Natural killer cell (primary cell): ENCODE data around the gene BAK1. TPM values are rescaled to one million over a fixed set of nuclear protein-coding genes. Genes with fewer than 3 reads are reported as not detected.
A peak's percentile ranks its signal among the peaks of the same experiment; 100 is the strongest.

Experiments
- ATAC-seq, 3 donors: fragments of 150-1000 bp in 2 of 3; fragments of 200-7000 bp in 1 of 3; cut with Tn5 transposase; 1 replicate in 1 of 3; 2 replicates in 2 of 3; pipeline ENCODE4 v1.10.0; 2021; ENCODE audit warnings: mild to moderate bottlenecking in 2 of 3, moderate library complexity in 2 of 3
- DNase-seq, 2 donors: peaks; one replicate each; pipeline versions ENCODE4 v3.0.0 to v3.0.0-alpha.2; 2013 to 2021; ENCODE audit warnings: mixed read lengths in 1 of 2
- H3K27ac ChIP-seq: one replicate; pipeline ENCODE4 v1.5.1; 2013; ENCODE audit warnings: mild to moderate bottlenecking, low read length
- H3K27me3 ChIP-seq: one replicate; pipeline ENCODE4 v1.6.1; 2013; ENCODE audit warnings: low read length; ENCODE audit not compliant: control insufficient read depth, insufficient read depth
- H3K36me3 ChIP-seq: one replicate; pipeline ENCODE4 v1.6.1; 2013; ENCODE audit warnings: low read length; ENCODE audit not compliant: control insufficient read depth, insufficient read depth
- H3K4me1 ChIP-seq: one replicate; pipeline ENCODE4 v1.6.1; 2013; ENCODE audit warnings: low read length; ENCODE audit not compliant: control insufficient read depth, insufficient read depth
- H3K4me3 ChIP-seq: one replicate; pipeline ENCODE4 v1.5.1; 2013; ENCODE audit warnings: low read length
- H3K9me3 ChIP-seq: one replicate; pipeline ENCODE4 v1.6.1; 2013; ENCODE audit warnings: low read length; ENCODE audit not compliant: control insufficient read depth, insufficient read depth
- H3K27ac Mint-ChIP-seq, 2 donors: one replicate each; pipeline ENCODE4 v1.8.0; 2022; ENCODE audit warnings: mild to moderate bottlenecking in 2 of 2, mixed read lengths in 2 of 2, moderate library complexity in 1 of 2
- H3K27me3 Mint-ChIP-seq, 2 donors: one replicate each; pipeline ENCODE4 v1.8.0; 2022; ENCODE audit warnings: low read depth in 2 of 2, mixed read lengths in 2 of 2
- H3K36me3 Mint-ChIP-seq: one replicate; pipeline ENCODE4 v1.8.0; 2022; ENCODE audit warnings: mixed read lengths
- H3K4me1 Mint-ChIP-seq, 2 donors: one replicate each; pipeline ENCODE4 v1.8.0; 2022; ENCODE audit warnings: mixed read lengths in 2 of 2
- H3K4me3 Mint-ChIP-seq: one replicate; pipeline ENCODE4 v1.8.0; 2022; ENCODE audit warnings: mild to moderate bottlenecking, moderate library complexity, mixed read lengths
- H3K9me3 Mint-ChIP-seq, 2 donors: one replicate each; pipeline ENCODE4 v1.8.0; 2022; ENCODE audit warnings: mixed read lengths in 2 of 2
- CTCF ChIP-seq: fragments of 200-600 bp; IDR thresholded peaks from one replicate; pipeline ENCODE4 v1.8.0; 2022; ENCODE audit warnings: antibody characterized with exemption
- WGBS: methylation state at CpG from one replicate; pipeline ENCODE4 v1.1.7; 2013; ENCODE audit warnings: missing lambda C conversion rate; ENCODE audit not compliant: insufficient coverage; 5-methylcytosine and 5-hydroxymethylcytosine counted together
- intact Hi-C: fragments of 100-400 bp; cut with micrococcal nuclease; formaldehyde crosslinking; loops from one replicate; pipeline ENCODE4 v1.14.2; 2022
- total RNA-seq, 4 donors: library from RNA; stranded (reverse); fragments of 120-200 nt in 1 of 4; gene quantifications; one replicate each; pipeline versions ENCODE4 v1.2.3 to v1.2.4, GENCODE V29; 2013 to 2022

BAK1 gene
- total RNA-seq, 3 donors from 2014 or later (not counting 1 experiment from before 2014, with no cell fraction given) = 36.3 to 49.8 (median 40.7) TPM

GRCh38 chr6:33609528-33609927 lies 29.5 kb upstream of the BAK1 start:
- DNase-seq (no peak), ATAC-seq (no peak)
- Histone ChIP-seq H3K4me1 (peaks cover 3% of the 10 kb centered on the region), H3K36me3 (no peaks in the 10 kb centered on the region), H3K4me3 (no peak overlapping the region), H3K27ac (no peak overlapping the region), H3K9me3 (no peaks in the 10 kb centered on the region), H3K27me3 (no peaks in the 10 kb centered on the region)
- peaks cover 0 to 5% of the 10 kb centered on the region in 2 donors for H3K4me1 Mint-ChIP-seq
- no peak for TF ChIP-seq CTCF
- peaks cover 0 to 4% of the 10 kb centered on the region in 2 donors for H3K9me3 Mint-ChIP-seq
- WGBS = 70% methylated on average over 5 of the region's 6 CpGs
- no peaks in the 10 kb centered on the region for H3K36me3 Mint-ChIP-seq
- H3K4me3 Mint-ChIP-seq = no peak overlapping the region
- peaks cover 0 to 4% of the 10 kb centered on the region in 2 donors for H3K27me3 Mint-ChIP-seq
- intact Hi-C loops = no loop called here
- H3K27ac Mint-ChIP-seq = no peak overlapping the region

GRCh38 chr6:33609019-33609418 lies 28.9 kb upstream of the BAK1 start:
- H3K4me1 Mint-ChIP-seq = peaks cover 0 to 5% of the 10 kb centered on the region in 2 donors
- H3K36me3 Mint-ChIP-seq = no peaks in the 10 kb centered on the region
- DNase-seq = no peak
- H3K4me3 Mint-ChIP-seq = no peak overlapping the region
- Histone ChIP-seq H3K4me3 (no peak overlapping the region), H3K27ac (no peak overlapping the region), H3K27me3 (no peaks in the 10 kb centered on the region), H3K9me3 (no peaks in the 10 kb centered on the region), H3K4me1 (peaks cover 3% of the 10 kb centered on the region), H3K36me3 (no peaks in the 10 kb centered on the region)
- H3K27ac Mint-ChIP-seq = no peak overlapping the region
- 72% methylated on average over 2 of the region's 3 CpGs for WGBS
- intact Hi-C loops = no loop called here
- ATAC-seq = no peak
- peaks cover 0 to 4% of the 10 kb centered on the region in 2 donors for H3K27me3 Mint-ChIP-seq
- TF ChIP-seq CTCF = no peak
- H3K9me3 Mint-ChIP-seq = peaks cover 0 to 4% of the 10 kb centered on the region in 2 donors

GRCh38 chr6:33607784-33608161 lies 27.7 kb upstream of the BAK1 start:
- 75% methylated on average over 5 of the region's 5 CpGs for whole genome bisulfite sequencing
- Mint-ChIP-seq H3K27me3 (peaks cover 0 to 7% of the 10 kb centered on the region in 2 donors), H3K9me3 (peaks cover 0 to 4% of the 10 kb centered on the region in 2 donors), H3K4me1 (no peaks in the 10 kb centered on the region), H3K4me3 (no peak overlapping the region), H3K36me3 (no peaks in the 10 kb centered on the region), H3K27ac (no peak overlapping the region)
- no peak for TF ChIP-seq CTCF
- intact Hi-C loops = no loop called here
- DNase-seq (peak in 1 of 2 donors; percentile 59), ATAC-seq (peak in 1 of 3 donors; percentile 40)
- H3K4me3 ChIP-seq = no peak overlapping the region
- no peak overlapping the region for H3K27ac ChIP-seq
- H3K4me1 ChIP-seq = no peaks in the 10 kb centered on the region
- no peaks in the 10 kb centered on the region for H3K9me3 ChIP-seq
- H3K27me3 ChIP-seq = no peaks in the 10 kb centered on the region
- H3K36me3 ChIP-seq = no peaks in the 10 kb centered on the region

GRCh38 chr6:33607126-33607783 lies 27.2 kb upstream of the BAK1 start:
- H3K9me3 Mint-ChIP-seq = peaks cover 0 to 4% of the 10 kb centered on the region in 2 donors
- no peaks in the 10 kb centered on the region for H3K9me3 ChIP-seq
- peaks cover 0 to 7% of the 10 kb centered on the region in 2 donors for H3K27me3 Mint-ChIP-seq
- H3K36me3 ChIP-seq = no peaks in the 10 kb centered on the region
- WGBS = 89% methylated on average over 6 of the region's 8 CpGs
- no peaks in the 10 kb centered on the region for H3K4me1 ChIP-seq
- no peak overlapping the region for H3K4me3 Mint-ChIP-seq
- no peaks in the 10 kb centered on the region for H3K4me1 Mint-ChIP-seq
- intact Hi-C loops = no loop called here
- H3K27ac Mint-ChIP-seq = no peak overlapping the region
- H3K27me3 ChIP-seq = no peaks in the 10 kb centered on the region
- TF ChIP-seq CTCF = no peak
- DNase-seq (no peak), ATAC-seq (no peak)
- H3K4me3 ChIP-seq = no peak overlapping the region
- no peak overlapping the region for H3K27ac ChIP-seq
- no peaks in the 10 kb centered on the region for H3K36me3 Mint-ChIP-seq
